Mesendoderm (in vitro differentiated cells): Measurements from ENCODE around the gene PRDX1.

Source experiments
- DNase-seq: peaks from one replicate; pipeline ENCODE4 v3.0.0; 2013
- H2AK5ac ChIP-seq: 2 replicates; pipeline ENCODE4 v1.6.1; 2013; ENCODE audit warnings: low read length, inconsistent platforms
- H2BK120ac ChIP-seq: 2 replicates; pipeline ENCODE4 v1.6.1; 2013; ENCODE audit warnings: low read depth, mild to moderate bottlenecking, low read length, moderate library complexity, mixed read lengths
- H2BK15ac ChIP-seq: replicated peaks from 2 replicates; pipeline ENCODE4 v1.6.1; 2013; ENCODE audit warnings: low read depth, mild to moderate bottlenecking, moderate library complexity
- H2BK5ac ChIP-seq: 2 replicates; pipeline ENCODE4 v1.6.1; 2013; ENCODE audit warnings: low read length, inconsistent platforms
- H3K18ac ChIP-seq: 2 replicates; pipeline ENCODE4 v1.6.1; 2013; ENCODE audit warnings: mild to moderate bottlenecking, low read length, mixed read lengths
- H3K23ac ChIP-seq: one replicate; pipeline ENCODE4 v1.6.1; 2013; ENCODE audit warnings: low read length
- H3K27ac ChIP-seq: 2 replicates; pipeline ENCODE4 v1.5.1; 2013; ENCODE audit warnings: low read depth, mild to moderate bottlenecking, inconsistent platforms, low read length, moderate library complexity
- H3K27me3 ChIP-seq: 2 replicates; pipeline ENCODE4 v1.6.1; 2013; ENCODE audit warnings: low read length, control low read depth, mild to moderate bottlenecking, inconsistent platforms; ENCODE audit not compliant: insufficient read depth, poor library complexity
- H3K36me3 ChIP-seq: 2 replicates; pipeline ENCODE4 v1.6.1; 2013; ENCODE audit warnings: low read length, inconsistent platforms; ENCODE audit not compliant: control insufficient read depth, insufficient read depth
- H3K4ac ChIP-seq: one replicate; pipeline ENCODE4 v1.6.1; 2013; ENCODE audit warnings: low read depth, mild to moderate bottlenecking, low read length, moderate library complexity
- H3K4me1 ChIP-seq: 2 replicates; pipeline ENCODE4 v1.6.1; 2013; ENCODE audit warnings: low read depth, low read length, inconsistent platforms; ENCODE audit not compliant: control insufficient read depth
- H3K4me2 ChIP-seq: 2 replicates; pipeline ENCODE4 v1.6.1; 2013; ENCODE audit warnings: low read length
- H3K4me3 ChIP-seq: 2 replicates; pipeline ENCODE4 v1.5.1; 2013; ENCODE audit warnings: mild to moderate bottlenecking, low read length
- H3K56ac ChIP-seq: one replicate; pipeline ENCODE4 v1.6.1; 2013; ENCODE audit warnings: low read length
- H3K79me1 ChIP-seq: 2 replicates; pipeline ENCODE4 v1.6.1; 2013; ENCODE audit warnings: low read length, inconsistent platforms
- H3K79me2 ChIP-seq: 2 replicates; pipeline ENCODE4 v1.6.1; 2013; ENCODE audit warnings: mild to moderate bottlenecking, low read length; ENCODE audit not compliant: control insufficient read depth, insufficient read depth
- H3K9ac ChIP-seq: 2 replicates; pipeline ENCODE4 v1.6.1; 2013; ENCODE audit warnings: low read length, inconsistent platforms
- H4K5ac ChIP-seq: one replicate; pipeline ENCODE4 v1.6.1; 2013; ENCODE audit warnings: low read length
- H4K8ac ChIP-seq: one replicate; pipeline ENCODE4 v1.6.1; 2013; ENCODE audit warnings: low read depth, mild to moderate bottlenecking, control low read depth, low read length, moderate library complexity
- WGBS: extraction: QIAGEN DNeasy Blood & Tissue Kit; methylation state at CpG from one replicate; pipeline ENCODE4 v1.1.7; 2013; ENCODE audit warnings: low lambda C conversion rate, missing lambda C conversion rate; ENCODE audit not compliant: insufficient coverage; ENCODE audit errors: extremely low coverage; 5-methylcytosine and 5-hydroxymethylcytosine counted together

Gene PRDX1

GRCh38 chr1:45493116-45493697, 28.5 kb downstream of the PRDX1 start:
- H3K27me3 ChIP-seq: no peaks in the 10 kb centered on the region
- H2BK120ac ChIP-seq: no peak overlapping the region
- H3K4me1 ChIP-seq: no peaks in the 10 kb centered on the region
- H3K27ac ChIP-seq: no peak overlapping the region
- H3K4me3 ChIP-seq: no peak overlapping the region
- no peak overlapping the region for H3K18ac ChIP-seq
- no peak overlapping the region for H4K8ac ChIP-seq
- H2AK5ac ChIP-seq: no peak overlapping the region
- no peak overlapping the region for H3K23ac ChIP-seq
- no peak overlapping the region for H3K9ac ChIP-seq
- no peak overlapping the region for H3K56ac ChIP-seq
- no peaks in the 10 kb centered on the region for H3K36me3 ChIP-seq
- H3K4me2 ChIP-seq: no peak overlapping the region
- no peak overlapping the region for H4K5ac ChIP-seq
- no peak overlapping the region for H2BK15ac ChIP-seq
- H3K79me1 ChIP-seq: no peaks in the 10 kb centered on the region
- H3K4ac ChIP-seq: no peak overlapping the region
- no peak overlapping the region for H2BK5ac ChIP-seq
- peak; percentile 72 for DNase-seq
- no CpG with 5 or more reads among the region's 2 CpGs for WGBS
- H3K79me2 ChIP-seq: no peaks in the 10 kb centered on the region

- Histone ChIP-seq H3K9ac (no peak overlapping the region), H3K4me2 (no peak overlapping the region), H3K27me3 (no peaks in the 10 kb centered on the region), H2BK120ac (no peak overlapping the region), H3K4me3 (no peak overlapping the region), H3K79me1 (no peaks in the 10 kb centered on the region), H3K56ac (no peak overlapping the region), H4K8ac (no peak overlapping the region), H3K4ac (no peak overlapping the region), H3K36me3 (no peaks in the 10 kb centered on the region), H4K5ac (no peak overlapping the region), H3K27ac (no peak overlapping the region), H2BK5ac (no peak overlapping the region), H3K23ac (no peak overlapping the region), H3K18ac (no peak overlapping the region), H3K79me2 (no peaks in the 10 kb centered on the region), H2AK5ac (no peak overlapping the region), H2BK15ac (no peak overlapping the region), H3K4me1 (no peaks in the 10 kb centered on the region)
- WGBS: no CpG with 5 or more reads among the region's 3 CpGs
- DNase-seq: no peak
Observed at GRCh38 chr1:45492691-45493090, 29.0 kb downstream of the PRDX1 start.

GRCh38 chr1:45491487-45492260, 30.0 kb downstream of the PRDX1 start:
- Histone ChIP-seq H3K4me3 (no peak overlapping the region), H2AK5ac (no peak overlapping the region), H4K5ac (no peak overlapping the region), H2BK5ac (no peak overlapping the region), H4K8ac (no peak overlapping the region), H3K56ac (no peak overlapping the region), H3K79me1 (no peaks in the 10 kb centered on the region), H3K9ac (peak overlapping the region; percentile 3), H3K4me1 (no peaks in the 10 kb centered on the region), H3K4me2 (no peak overlapping the region), H3K4ac (no peak overlapping the region), H2BK120ac (no peak overlapping the region), H3K27me3 (no peaks in the 10 kb centered on the region), H3K23ac (no peak overlapping the region), H2BK15ac (no peak overlapping the region), H3K36me3 (no peaks in the 10 kb centered on the region), H3K79me2 (no peaks in the 10 kb centered on the region), H3K27ac (no peak overlapping the region), H3K18ac (no peak overlapping the region)
- no peak for DNase-seq
- no CpG with 5 or more reads among the region's 19 CpGs for WGBS

GRCh38 chr1:45490626-45491486, 30.8 kb downstream of the PRDX1 start, which contains the start of gene TESK2:
Gene TESK2 (minus strand): TSS chr1:45491163. CDS start chr1:45457785, 33,378 bp downstream.
- no peak within 1 kb of the TSS for H2BK15ac ChIP-seq
- H3K18ac ChIP-seq: peak within 1 kb of the TSS; percentile 29
- H3K79me2 ChIP-seq: no peaks in the 10 kb centered on the region

GRCh38 chr1:45490121-45490625, 31.5 kb downstream of the PRDX1 start:
- Histone ChIP-seq H3K56ac (peak overlapping the region; percentile 82), H4K5ac (no peak overlapping the region), H3K9ac (peak overlapping the region; percentile 70), H3K4me1 (no peaks in the 10 kb centered on the region), H2AK5ac (no peak overlapping the region), H2BK120ac (no peak overlapping the region), H2BK5ac (no peak overlapping the region), H2BK15ac (no peak overlapping the region), H3K4me3 (peak overlapping the region; percentile 17), H3K4me2 (peak overlapping the region; percentile 52), H4K8ac (no peak overlapping the region), H3K18ac (peak overlapping the region; percentile 29), H3K4ac (no peak overlapping the region), H3K36me3 (no peaks in the 10 kb centered on the region), H3K79me2 (no peaks in the 10 kb centered on the region), H3K27me3 (no peaks in the 10 kb centered on the region), H3K23ac (no peak overlapping the region), H3K27ac (no peak overlapping the region), H3K79me1 (no peaks in the 10 kb centered on the region)
- no CpG with 5 or more reads among the region's 17 CpGs for WGBS
- peak; percentile 54 for DNase-seq

More at GRCh38 chr1:45490626-45491486, 30.8 kb downstream of the PRDX1 start, which contains the start of gene TESK2:
- Histone ChIP-seq H3K23ac (no peak within 1 kb of the TSS), H4K8ac (no peak within 1 kb of the TSS), H3K4me3 (peak within 1 kb of the TSS; percentile 17), H2BK5ac (no peak within 1 kb of the TSS), H3K27me3 (no peaks in the 10 kb centered on the region), H3K4me2 (peak within 1 kb of the TSS; percentile 52), H3K36me3 (no peaks in the 10 kb centered on the region), H4K5ac (no peak within 1 kb of the TSS), H2AK5ac (no peak within 1 kb of the TSS), H3K4me1 (no peaks in the 10 kb centered on the region), H3K4ac (no peak within 1 kb of the TSS), H3K79me1 (no peaks in the 10 kb centered on the region), H3K27ac (peak within 1 kb of the TSS; percentile 34), H2BK120ac (no peak within 1 kb of the TSS), H3K9ac (peak within 1 kb of the TSS; percentile 70), H3K56ac (peak within 1 kb of the TSS; percentile 82)
- WGBS: no CpG with 5 or more reads among the region's 64 CpGs
- peak; percentile 100 for DNase-seq
